Hematopoietic multipotent progenitor cell (in vitro differentiated cells): ENCODE measurements around the gene MTRR. TPM values are rescaled to one million over a fixed set of nuclear protein-coding genes. Genes with fewer than 3 reads are reported as not detected.
"Not testable (repeated sequence)": the region's sequence is repeated elsewhere in the genome, so short reads cannot be mapped to it uniquely, and the experiment has no call there.

ENCODE experiments used
- DNase-seq, 3 donors: peaks; one replicate each; pipeline ENCODE4 v3.0.0-alpha.2; 2011 to 2015; ENCODE audit warnings: low read depth in 2 of 3, low spot score in 2 of 3
- total RNA-seq: library from RNA; depleted of rRNA; stranded (reverse); fragments of >200 nt; gene quantifications from one replicate; pipeline ENCODE4 v1.2.3, GENCODE V29; 2012

MTRR gene
- total RNA-seq, 1 donor: 20.5 TPM

- no peak for DNase-seq
These were observed 25.5 kb downstream of the MTRR start for GRCh38 chr5:7894439-7894838.

GRCh38 chr5:7894860-7895259, 25.9 kb downstream of the MTRR start:
- DNase-seq: no peak

GRCh38 chr5:7897014-7897600, 28.2 kb downstream of the MTRR start:
- peak in 2 of 3 donors; percentile 14 to 44 for DNase-seq

GRCh38 chr5:7902201-7902600, 33.3 kb downstream of the MTRR start:
- no peak for DNase-seq

GRCh38 chr5:7902666-7903625, 34.0 kb downstream of the MTRR start:
- DNase-seq: no peak

- no peak for DNase-seq
These were observed 35.2 kb downstream of the MTRR start for GRCh38 chr5:7904170-7904569.

- DNase-seq: no peak
These were observed 38.7 kb downstream of the MTRR start for GRCh38 chr5:7907612-7908011.

- no peak for DNase-seq
These were observed 39.4 kb downstream of the MTRR start for GRCh38 chr5:7908317-7908716.

GRCh38 chr5:7910738-7911428, 41.9 kb downstream of the MTRR start:
- DNase-seq: no peak

GRCh38 chr5:7911429-7911771, 42.5 kb downstream of the MTRR start:
- DNase-seq: not testable (repeated sequence)

GRCh38 chr5:7916171-7916804, 47.3 kb downstream of the MTRR start:
- DNase-seq: no peak

GRCh38 chr5:7917130-7918123, 48.5 kb downstream of the MTRR start:
- no peak for DNase-seq

GRCh38 chr5:7925961-7926695, 57.2 kb downstream of the MTRR start:
- no peak for DNase-seq

GRCh38 chr5:7926720-7927119, 57.8 kb downstream of the MTRR start:
- no peak for DNase-seq

- peak in 2 of 3 donors; percentile 33 to 49 for DNase-seq
These were observed 58.8 kb downstream of the MTRR start for GRCh38 chr5:7927466-7928375.

GRCh38 chr5:7930011-7930410, 61.1 kb downstream of the MTRR start:
- no peak for DNase-seq

GRCh38 chr5:7941692-7942091, 72.7 kb downstream of the MTRR start:
- no peak for DNase-seq

- DNase-seq: no peak
These were observed 78.4 kb downstream of the MTRR start for GRCh38 chr5:7947301-7947700.
